ENCODE results near the gene GEN1.

- TF ChIP-seq, protein P1, sequence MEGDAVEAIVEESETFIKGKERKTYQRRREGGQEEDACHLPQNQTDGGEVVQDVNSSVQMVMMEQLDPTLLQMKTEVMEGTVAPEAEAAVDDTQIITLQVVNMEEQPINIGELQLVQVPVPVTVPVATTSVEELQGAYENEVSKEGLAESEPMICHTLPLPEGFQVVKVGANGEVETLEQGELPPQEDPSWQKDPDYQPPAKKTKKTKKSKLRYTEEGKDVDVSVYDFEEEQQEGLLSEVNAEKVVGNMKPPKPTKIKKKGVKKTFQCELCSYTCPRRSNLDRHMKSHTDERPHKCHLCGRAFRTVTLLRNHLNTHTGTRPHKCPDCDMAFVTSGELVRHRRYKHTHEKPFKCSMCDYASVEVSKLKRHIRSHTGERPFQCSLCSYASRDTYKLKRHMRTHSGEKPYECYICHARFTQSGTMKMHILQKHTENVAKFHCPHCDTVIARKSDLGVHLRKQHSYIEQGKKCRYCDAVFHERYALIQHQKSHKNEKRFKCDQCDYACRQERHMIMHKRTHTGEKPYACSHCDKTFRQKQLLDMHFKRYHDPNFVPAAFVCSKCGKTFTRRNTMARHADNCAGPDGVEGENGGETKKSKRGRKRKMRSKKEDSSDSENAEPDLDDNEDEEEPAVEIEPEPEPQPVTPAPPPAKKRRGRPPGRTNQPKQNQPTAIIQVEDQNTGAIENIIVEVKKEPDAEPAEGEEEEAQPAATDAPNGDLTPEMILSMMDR (conservative IDR thresholded peaks at IDR 0.05; ENCODE audit: low read length), result no peak
- TF ChIP-seq EZH2phosphoT487 (IDR thresholded peaks at IDR 0.05; ENCODE audit: borderline replicate concordance), result no peak
These were observed 38.6 kb downstream of the GEN1 start for GRCh38 chr2:17792515-17792914.
